CD4-positive, alpha-beta T cell (primary cell): Measurements from ENCODE around the gene NUP133. TPM values are rescaled to one million over a fixed set of nuclear protein-coding genes. Genes with fewer than 3 reads are reported as not detected.
"Not testable (repeated sequence)": the region's sequence is repeated elsewhere in the genome, so short reads cannot be mapped to it uniquely, and the experiment has no call there.

ENCODE experiments used
- ATAC-seq: fragments of 200-7000 bp; cut with Tn5 transposase; one replicate; pipeline ENCODE4 v1.10.0; 2022; ENCODE audit warnings: mild to moderate bottlenecking; ENCODE audit not compliant: poor library complexity
- CTCF ChIA-PET: fragments of 350-600 bp; sonication (Branson Sonifier 250); formaldehyde crosslinking; loops from one replicate; lab custom pipeline; 2021; ENCODE audit warnings: antibody characterized with exemption, inconsistent platforms; lab: Charles Lee
- POLR2A ChIA-PET: fragments of 350-600 bp; sonication (Branson Sonifier 250); formaldehyde crosslinking; loops from one replicate; lab custom pipeline; 2021; ENCODE audit warnings: antibody characterized with exemption, inconsistent platforms; lab: Charles Lee
- DNase-seq, 14 experiments: peaks; one replicate each; pipeline ENCODE4 v3.0.0-alpha.2; 2013 to 2020; ENCODE audit warnings: mixed read lengths in 2 of 14
- H3K27ac ChIP-seq, 2 donors: one replicate each; pipeline versions ENCODE4 v1.5.1 to v1.7.0; 2013; ENCODE audit warnings: low read length in 2 of 2, low read depth in 1 of 2, mild to moderate bottlenecking in 1 of 2
- H3K27me3 ChIP-seq, 2 experiments: 1 replicate in 1 of 2; 2 replicates in 1 of 2; pipeline versions ENCODE4 v1.6.1 to v1.7.0; 2013; ENCODE audit warnings: low read length in 2 of 2, control low read depth in 1 of 2, mild to moderate bottlenecking in 1 of 2, moderate library complexity in 1 of 2; ENCODE audit not compliant: insufficient read depth in 2 of 2, control insufficient read depth in 1 of 2
- H3K36me3 ChIP-seq: one replicate; pipeline ENCODE4 v1.6.1; 2013; ENCODE audit warnings: low read length, control low read depth; ENCODE audit not compliant: insufficient read depth
- H3K4me1 ChIP-seq: one replicate; pipeline ENCODE4 v1.6.1; 2013; ENCODE audit warnings: low read length, control low read depth; ENCODE audit not compliant: insufficient read depth
- H3K4me3 ChIP-seq: one replicate; pipeline ENCODE4 v1.5.1; 2013; ENCODE audit warnings: mild to moderate bottlenecking, low read length, moderate library complexity
- H3K9me3 ChIP-seq, 2 experiments: 1 replicate in 1 of 2; 2 replicates in 1 of 2; pipeline versions ENCODE4 v1.6.1 to v1.7.0; 2013; ENCODE audit warnings: low read length in 2 of 2, mild to moderate bottlenecking in 2 of 2, control low read depth in 1 of 2, moderate library complexity in 1 of 2; ENCODE audit not compliant: control insufficient read depth in 1 of 2, insufficient read depth in 1 of 2
- H3K27ac Mint-ChIP-seq: one replicate; pipeline ENCODE4 v1.8.0; 2020; ENCODE audit warnings: mixed read lengths
- H3K27me3 Mint-ChIP-seq: one replicate; pipeline ENCODE4 v1.8.0; 2021; ENCODE audit warnings: mixed read lengths
- H3K36me3 Mint-ChIP-seq: one replicate; pipeline ENCODE4 v1.8.0; 2021; ENCODE audit warnings: low read depth, mixed read lengths
- H3K4me1 Mint-ChIP-seq: one replicate; pipeline ENCODE4 v1.8.0; 2021; ENCODE audit warnings: low read depth, mixed read lengths
- H3K4me3 Mint-ChIP-seq: one replicate; pipeline ENCODE4 v1.8.0; 2020; ENCODE audit warnings: mild to moderate bottlenecking, mixed read lengths
- H3K9me3 Mint-ChIP-seq: one replicate; pipeline ENCODE4 v1.8.0; 2020; ENCODE audit warnings: mixed read lengths
- CTCF ChIP-seq: fragments of 200-600 bp; IDR thresholded peaks from one replicate; pipeline ENCODE4 v1.8.0; 2022; ENCODE audit warnings: antibody characterized with exemption, mild to moderate bottlenecking
- intact Hi-C, 2 experiments: fragments of 100-400 bp; cut with DNase I in 1 of 2; cut with micrococcal nuclease in 1 of 2; formaldehyde crosslinking; loops; one replicate each; pipeline versions ENCODE4 v1.15.1 to v1.9.0; 2023 to 2025; cut with DNase I, micrococcal nuclease
- total RNA-seq, 174 experiments: library from RNA in 2 of 174; stranded (reverse) in 2 of 174; gene quantifications; one replicate each; pipeline ENCODE4 v1.2.3 and lab custom pipeline; 2021 to 2026

The NUP133 gene
- total RNA-seq, 2 experiments from 2014 or later, result 42.0 to 45.3 TPM

GRCh38 chr1:229402993-229403392 lies 105.1 kb downstream of the NUP133 start:
- CTCF ChIA-PET, result no interaction called here
- ATAC-seq, result no peak
- Histone ChIP-seq H3K4me3 (no peak overlapping the region), H3K36me3 (no peaks in the 10 kb centered on the region), H3K27me3 (peaks cover 16 to 30% of the 10 kb centered on the region in 2 experiments), H3K9me3 (peaks cover 0 to 9% of the 10 kb centered on the region in 2 experiments), H3K27ac (no peak overlapping the region), H3K4me1 (peaks cover 10% of the 10 kb centered on the region)
- no peaks in the 10 kb centered on the region for H3K36me3 Mint-ChIP-seq
- no peak overlapping the region for H3K4me3 Mint-ChIP-seq
- POLR2A ChIA-PET, result no interaction called here
- intact Hi-C loops, result no loop called here
- peaks cover 4% of the 10 kb centered on the region for H3K4me1 Mint-ChIP-seq
- H3K27me3 Mint-ChIP-seq, result peaks cover 58% of the 10 kb centered on the region
- no peak overlapping the region for H3K27ac Mint-ChIP-seq
- no peak for DNase-seq
- no peak for TF ChIP-seq CTCF
- no peaks in the 10 kb centered on the region for H3K9me3 Mint-ChIP-seq

- ATAC-seq, H3K36me3 ChIP-seq, H3K27ac ChIP-seq, H3K36me3 Mint-ChIP-seq, H3K4me1 Mint-ChIP-seq, H3K9me3 ChIP-seq, DNase-seq, H3K4me3 Mint-ChIP-seq, intact Hi-C loops, H3K4me1 ChIP-seq, CTCF ChIA-PET, H3K27ac Mint-ChIP-seq, H3K9me3 Mint-ChIP-seq, POLR2A ChIA-PET, H3K4me3 ChIP-seq: not testable (repeated sequence)
- H3K27me3 Mint-ChIP-seq, result peaks cover 53% of the 10 kb centered on the region
- peaks cover 9 to 24% of the 10 kb centered on the region in 2 experiments for H3K27me3 ChIP-seq
Observed at GRCh38 chr1:229402329-229402728, 105.8 kb downstream of the NUP133 start.

GRCh38 chr1:229397762-229398161 lies 110.4 kb downstream of the NUP133 start:
- POLR2A ChIA-PET, result no interaction called here
- CTCF ChIA-PET, result interaction anchor here (0.6 kb wide), 1 partner anchor 137 kb away, joined by 3 read pairs; no protein-coding TSS in a partner anchor

More at GRCh38 chr1:229397762-229398161, 110.4 kb downstream of the NUP133 start:
- no peak for TF ChIP-seq CTCF
- H3K36me3 ChIP-seq, result no peaks in the 10 kb centered on the region
- H3K9me3 Mint-ChIP-seq, result no peaks in the 10 kb centered on the region
- H3K27me3 Mint-ChIP-seq, result peaks cover 41% of the 10 kb centered on the region
- no peaks in the 10 kb centered on the region for H3K4me1 Mint-ChIP-seq
- no peaks in the 10 kb centered on the region for H3K36me3 Mint-ChIP-seq
- no peak overlapping the region for H3K27ac ChIP-seq
- H3K27ac Mint-ChIP-seq, result no peak overlapping the region
- intact Hi-C loops, result no loop called here
- ATAC-seq (no peak), DNase-seq (no peak)
- no peaks in the 10 kb centered on the region for H3K9me3 ChIP-seq
- H3K4me1 ChIP-seq, result no peaks in the 10 kb centered on the region
- no peak overlapping the region for H3K4me3 ChIP-seq
- H3K4me3 Mint-ChIP-seq, result no peak overlapping the region
- H3K27me3 ChIP-seq, result peaks cover 6 to 8% of the 10 kb centered on the region in 2 experiments
